ENCODE measurements around the gene CDH10.

Gene CDH10

GRCh38 chr5:24609706-24610105, 35.1 kb downstream of the CDH10 start:
- Histone ChIP-seq H3K9me2 (replicated peaks; ENCODE audit: low read depth, low read length) (no peaks in the 10 kb centered on the region), H3K36me3 (ENCODE audit: insufficient read depth, low read length) (no peaks in the 10 kb centered on the region), H3K27me3 (ENCODE audit: insufficient read depth, low read length, poor library complexity, severe bottlenecking) (no peaks in the 10 kb centered on the region), H3K9ac (ENCODE audit: low read depth, low read length, poor library complexity, severe bottlenecking) (no peak overlapping the region), H3K4me3 (ENCODE audit: low read length, poor library complexity, severe bottlenecking) (no peak overlapping the region), H4K20me1 (ENCODE audit: insufficient read depth, low read length, poor library complexity, severe bottlenecking) (no peaks in the 10 kb centered on the region), H3F3A (ENCODE audit: low read depth) (no peaks in the 10 kb centered on the region), H3K79me2 (ENCODE audit: insufficient read depth, low read length) (no peaks in the 10 kb centered on the region), H3K4me2 (ENCODE audit: low read depth, low read length, poor library complexity, severe bottlenecking) (no peak overlapping the region), H3K9me3 (ENCODE audit: insufficient read depth, low read depth, low read length) (no peaks in the 10 kb centered on the region), H2AFZ (ENCODE audit: low read length) (no peak overlapping the region), H3K4me1 (ENCODE audit: insufficient read depth, low read length, poor library complexity, severe bottlenecking) (no peaks in the 10 kb centered on the region)
- TF ChIP-seq, protein P1, sequence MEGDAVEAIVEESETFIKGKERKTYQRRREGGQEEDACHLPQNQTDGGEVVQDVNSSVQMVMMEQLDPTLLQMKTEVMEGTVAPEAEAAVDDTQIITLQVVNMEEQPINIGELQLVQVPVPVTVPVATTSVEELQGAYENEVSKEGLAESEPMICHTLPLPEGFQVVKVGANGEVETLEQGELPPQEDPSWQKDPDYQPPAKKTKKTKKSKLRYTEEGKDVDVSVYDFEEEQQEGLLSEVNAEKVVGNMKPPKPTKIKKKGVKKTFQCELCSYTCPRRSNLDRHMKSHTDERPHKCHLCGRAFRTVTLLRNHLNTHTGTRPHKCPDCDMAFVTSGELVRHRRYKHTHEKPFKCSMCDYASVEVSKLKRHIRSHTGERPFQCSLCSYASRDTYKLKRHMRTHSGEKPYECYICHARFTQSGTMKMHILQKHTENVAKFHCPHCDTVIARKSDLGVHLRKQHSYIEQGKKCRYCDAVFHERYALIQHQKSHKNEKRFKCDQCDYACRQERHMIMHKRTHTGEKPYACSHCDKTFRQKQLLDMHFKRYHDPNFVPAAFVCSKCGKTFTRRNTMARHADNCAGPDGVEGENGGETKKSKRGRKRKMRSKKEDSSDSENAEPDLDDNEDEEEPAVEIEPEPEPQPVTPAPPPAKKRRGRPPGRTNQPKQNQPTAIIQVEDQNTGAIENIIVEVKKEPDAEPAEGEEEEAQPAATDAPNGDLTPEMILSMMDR (conservative IDR thresholded peaks at IDR 0.05; ENCODE audit: low read length) = no peak

DNA sequence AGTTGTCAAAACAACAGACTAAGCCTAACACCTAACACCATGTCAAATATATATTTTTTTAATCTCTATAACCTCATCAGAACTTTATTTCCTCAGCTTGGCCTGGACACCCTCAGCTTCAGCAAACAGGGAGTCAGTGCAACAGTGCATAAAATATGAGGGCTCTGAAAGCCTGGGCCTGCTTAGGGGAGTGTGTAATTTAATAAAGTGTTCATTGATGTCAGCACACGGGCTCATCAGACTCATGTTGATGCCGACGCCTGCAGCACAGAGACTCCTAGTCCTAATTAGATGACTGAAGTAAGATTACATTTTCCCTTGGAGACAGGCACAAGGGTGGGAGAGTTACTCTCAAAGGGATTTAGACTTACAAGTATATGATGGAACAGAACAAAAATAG, 37.8 kb downstream of the CDH10 start:
- Histone ChIP-seq H3K79me2 (ENCODE audit: insufficient read depth, low read length) (no peaks in the 10 kb centered on the region), H4K20me1 (ENCODE audit: insufficient read depth, low read length, poor library complexity, severe bottlenecking) (no peaks in the 10 kb centered on the region), H3K36me3 (ENCODE audit: insufficient read depth, low read length) (no peaks in the 10 kb centered on the region), H3K27me3 (ENCODE audit: insufficient read depth, low read length, poor library complexity, severe bottlenecking) (no peaks in the 10 kb centered on the region), H3K4me3 (ENCODE audit: low read length, poor library complexity, severe bottlenecking) (no peak overlapping the region), H3K4me1 (ENCODE audit: insufficient read depth, low read length, poor library complexity, severe bottlenecking) (no peaks in the 10 kb centered on the region), H3K4me2 (ENCODE audit: low read depth, low read length, poor library complexity, severe bottlenecking) (no peak overlapping the region), H3K9me2 (replicated peaks; ENCODE audit: low read depth, low read length) (no peaks in the 10 kb centered on the region), H3K9ac (ENCODE audit: low read depth, low read length, poor library complexity, severe bottlenecking) (no peak overlapping the region), H2AFZ (ENCODE audit: low read length) (no peak overlapping the region), H3K9me3 (ENCODE audit: insufficient read depth, low read depth, low read length) (no peaks in the 10 kb centered on the region), H3F3A (ENCODE audit: low read depth) (no peaks in the 10 kb centered on the region)
- TF ChIP-seq, protein P1 (conservative IDR thresholded peaks at IDR 0.05; ENCODE audit: low read length) = no peak
- TF ChIP-seq EZH2phosphoT487 (IDR thresholded peaks at IDR 0.05; ENCODE audit: borderline replicate concordance) = no peak

- no peaks in the 10 kb centered on the region for H3K27me3 ChIP-seq (ENCODE audit: insufficient read depth, low read length, poor library complexity, severe bottlenecking)
- H3K9me3 ChIP-seq (ENCODE audit: insufficient read depth, low read depth, low read length) = no peaks in the 10 kb centered on the region
- H3K79me2 ChIP-seq (ENCODE audit: insufficient read depth, low read length) = no peaks in the 10 kb centered on the region
- no peak for TF ChIP-seq EZH2phosphoT487 (IDR thresholded peaks at IDR 0.05; ENCODE audit: borderline replicate concordance)
- TF ChIP-seq, protein P1 (conservative IDR thresholded peaks at IDR 0.05; ENCODE audit: low read length) = no peak
- no peak overlapping the region for H3K4me3 ChIP-seq (ENCODE audit: low read length, poor library complexity, severe bottlenecking)
- no peak overlapping the region for H2AFZ ChIP-seq (ENCODE audit: low read length)
- H3K9ac ChIP-seq (ENCODE audit: low read depth, low read length, poor library complexity, severe bottlenecking) = no peak overlapping the region
- H3K36me3 ChIP-seq (ENCODE audit: insufficient read depth, low read length) = no peaks in the 10 kb centered on the region
- H3K9me2 ChIP-seq (replicated peaks; ENCODE audit: low read depth, low read length) = no peaks in the 10 kb centered on the region
- no peak overlapping the region for H3K4me2 ChIP-seq (ENCODE audit: low read depth, low read length, poor library complexity, severe bottlenecking)
- no peaks in the 10 kb centered on the region for H3K4me1 ChIP-seq (ENCODE audit: insufficient read depth, low read length, poor library complexity, severe bottlenecking)
- H4K20me1 ChIP-seq (ENCODE audit: insufficient read depth, low read length, poor library complexity, severe bottlenecking) = no peaks in the 10 kb centered on the region
- H3F3A ChIP-seq (ENCODE audit: low read depth) = no peaks in the 10 kb centered on the region
Observed at GRCh38 chr5:24602188-24602587, 42.6 kb downstream of the CDH10 start.
